Spleen (tissue), 7 donors: ENCODE measurements around the gene KCNMB4.

ENCODE experiments used
- POLR2A ChIP-seq, 3 donors: fragments of 450-650 bp; IDR thresholded peaks; one replicate each; pipeline ENCODE4 v1.5.1; 2017; ENCODE audit warnings: antibody characterized with exemption in 3 of 3, mild to moderate bottlenecking in 1 of 3
- TF ChIP-seq, protein P1 (sequence below), 11 experiments: fragments of 200-600 bp in 7 of 11; fragments of 450-650 bp in 4 of 11; sonication (generic) in 4 of 11; IDR thresholded peaks in 8 of 11; conservative IDR thresholded peaks in 3 of 11; 1 replicate in 7 of 11; 2 replicates in 4 of 11; pipeline versions ENCODE4 v1.4.0 to v1.8.0; 2016 to 2021; ENCODE audit warnings: antibody characterized with exemption in 11 of 11, inconsistent platforms in 4 of 11, mild to moderate bottlenecking in 1 of 11
- donor health status: DM: no; HTN: no; CAD: no; lungs with moderate emphysema.
- donor health status: DM: no; HTN: no; CAD: no.
- donor health status: DM: no; HTN: no; CAD: no.

DNA sequence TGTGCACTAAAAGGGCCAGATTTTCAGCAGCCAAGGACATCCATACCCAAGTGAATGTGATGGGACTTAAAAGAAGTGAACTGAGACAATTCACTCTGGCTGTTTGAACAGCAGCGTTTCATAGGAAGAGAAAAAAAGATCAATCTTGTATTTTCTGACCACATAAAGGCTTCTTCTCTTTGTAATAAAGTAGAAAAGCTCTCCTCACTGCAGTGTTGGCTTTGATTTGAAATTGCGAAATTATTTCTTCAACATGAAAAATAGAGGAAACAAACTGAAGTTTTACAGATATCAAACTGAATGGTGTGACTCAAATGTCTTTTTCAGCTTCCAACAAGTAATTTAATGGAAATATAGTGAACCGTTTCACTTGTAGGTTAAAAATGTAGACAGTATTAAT lies 11.3 kb upstream of the KCNMB4 start:
- TF ChIP-seq, protein P1, sequence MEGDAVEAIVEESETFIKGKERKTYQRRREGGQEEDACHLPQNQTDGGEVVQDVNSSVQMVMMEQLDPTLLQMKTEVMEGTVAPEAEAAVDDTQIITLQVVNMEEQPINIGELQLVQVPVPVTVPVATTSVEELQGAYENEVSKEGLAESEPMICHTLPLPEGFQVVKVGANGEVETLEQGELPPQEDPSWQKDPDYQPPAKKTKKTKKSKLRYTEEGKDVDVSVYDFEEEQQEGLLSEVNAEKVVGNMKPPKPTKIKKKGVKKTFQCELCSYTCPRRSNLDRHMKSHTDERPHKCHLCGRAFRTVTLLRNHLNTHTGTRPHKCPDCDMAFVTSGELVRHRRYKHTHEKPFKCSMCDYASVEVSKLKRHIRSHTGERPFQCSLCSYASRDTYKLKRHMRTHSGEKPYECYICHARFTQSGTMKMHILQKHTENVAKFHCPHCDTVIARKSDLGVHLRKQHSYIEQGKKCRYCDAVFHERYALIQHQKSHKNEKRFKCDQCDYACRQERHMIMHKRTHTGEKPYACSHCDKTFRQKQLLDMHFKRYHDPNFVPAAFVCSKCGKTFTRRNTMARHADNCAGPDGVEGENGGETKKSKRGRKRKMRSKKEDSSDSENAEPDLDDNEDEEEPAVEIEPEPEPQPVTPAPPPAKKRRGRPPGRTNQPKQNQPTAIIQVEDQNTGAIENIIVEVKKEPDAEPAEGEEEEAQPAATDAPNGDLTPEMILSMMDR (IDR thresholded peaks at IDR 0.05 in 8 of 11, conservative IDR thresholded peaks at IDR 0.05 in 3 of 11), result no peak
- TF ChIP-seq POLR2A (IDR thresholded peaks at IDR 0.05), result no peak
